Activated CD8-positive, alpha-beta memory T cell treated with anti-CD3 and anti-CD28 coated beads, Interleukin-2, amount 50 U/mL, for 4 hours (primary cell): ENCODE data around the gene AGAP1.
"Not testable (repeated sequence)": the region's sequence is repeated elsewhere in the genome, so short reads cannot be mapped to it uniquely, and the experiment has no call there.

ENCODE experiments used
- DNase-seq: peaks from one replicate; pipeline ENCODE4 v3.0.0-alpha.2; 2020

The AGAP1 gene

GRCh38 chr2:235596272-235596671 lies 102.4 kb downstream of the AGAP1 start:
- no peak for DNase-seq

GRCh38 chr2:235597081-235597615 lies 103.3 kb downstream of the AGAP1 start:
- DNase-seq, result no peak

- no peak for DNase-seq
Observed at GRCh38 chr2:235598026-235598425, 104.2 kb downstream of the AGAP1 start.

- no peak for DNase-seq
Observed at GRCh38 chr2:235598532-235599531, 105.0 kb downstream of the AGAP1 start.

- DNase-seq, result no peak
Observed at GRCh38 chr2:235599596-235600338, 105.9 kb downstream of the AGAP1 start.

GRCh38 chr2:235600406-235600805 lies 106.6 kb downstream of the AGAP1 start:
- DNase-seq, result no peak

- DNase-seq, result no peak
Observed at GRCh38 chr2:235600926-235601325, 107.1 kb downstream of the AGAP1 start.

GRCh38 chr2:235601960-235602704 lies 108.3 kb downstream of the AGAP1 start:
- no peak for DNase-seq

- not testable (repeated sequence) for DNase-seq
Observed at GRCh38 chr2:235602971-235603370, 109.1 kb downstream of the AGAP1 start.

- no peak for DNase-seq
Observed at GRCh38 chr2:235603659-235604058, 109.8 kb downstream of the AGAP1 start.

GRCh38 chr2:235605312-235606003 lies 111.6 kb downstream of the AGAP1 start:
- no peak for DNase-seq

GRCh38 chr2:235606004-235606715 lies 112.3 kb downstream of the AGAP1 start:
- DNase-seq, result no peak

GRCh38 chr2:235607546-235608199 lies 113.8 kb downstream of the AGAP1 start:
- DNase-seq, result no peak

GRCh38 chr2:235608200-235608887 lies 114.5 kb downstream of the AGAP1 start:
- DNase-seq, result no peak

- no peak for DNase-seq
Observed at GRCh38 chr2:235609321-235609720, 115.5 kb downstream of the AGAP1 start.

- no peak for DNase-seq
Observed at GRCh38 chr2:235609746-235610145, 115.9 kb downstream of the AGAP1 start.

- no peak for DNase-seq
Observed at GRCh38 chr2:235610696-235611257, 116.9 kb downstream of the AGAP1 start.

- no peak for DNase-seq
Observed at GRCh38 chr2:235611349-235611748, 117.5 kb downstream of the AGAP1 start.

- DNase-seq, result no peak
Observed at GRCh38 chr2:235611756-235612155, 117.9 kb downstream of the AGAP1 start.
